WERI-Rb-1 (cell line): ENCODE measurements around the gene SULT2B1.
"Not testable (repeated sequence)": the region's sequence is repeated elsewhere in the genome, so short reads cannot be mapped to it uniquely, and the experiment has no call there.

ENCODE experiments used
- DNase-seq: peaks from one replicate; pipeline ENCODE4 v3.0.0-alpha.2; 2020
- H3K27ac ChIP-seq: fragments of 250-450 bp; sonication (Bioruptor Pico); 2 replicates; pipeline ENCODE4 v1.5.1; 2020; ENCODE audit warnings: mild to moderate bottlenecking, moderate library complexity
- H3K27me3 ChIP-seq: fragments of 250-450 bp; sonication (Bioruptor Pico); 2 replicates; pipeline ENCODE4 v1.5.1; 2021; ENCODE audit warnings: mild to moderate bottlenecking, low read depth, moderate library complexity; ENCODE audit not compliant: insufficient read depth, severe bottlenecking
- H3K36me3 ChIP-seq: fragments of 250-450 bp; sonication (Bioruptor Pico); 2 replicates; pipeline ENCODE4 v1.5.1; 2020; ENCODE audit warnings: mild to moderate bottlenecking, moderate library complexity
- H3K4me3 ChIP-seq: 2 replicates; pipeline ENCODE4 v1.5.1; 2011; ENCODE audit warnings: low read depth, mild to moderate bottlenecking, control low read depth, low read length
- H3K9me3 ChIP-seq: fragments of 250-450 bp; sonication (Bioruptor Pico); 2 replicates; pipeline ENCODE4 v1.5.1; 2021; ENCODE audit warnings: mild to moderate bottlenecking, moderate library complexity; ENCODE audit not compliant: severe bottlenecking
- CTCF ChIP-seq: IDR thresholded peaks from 2 replicates; pipeline ENCODE4 v1.5.1; 2011; ENCODE audit warnings: low read depth, mild to moderate bottlenecking, control low read depth, inconsistent platforms, low read length

The SULT2B1 gene

GRCh38 chr19:48571378-48572162 lies 19.6 kb downstream of the SULT2B1 start:
- H3K9me3 ChIP-seq: no peaks in the 10 kb centered on the region
- no peaks in the 10 kb centered on the region for H3K27me3 ChIP-seq
- H3K36me3 ChIP-seq: no peaks in the 10 kb centered on the region
- DNase-seq: no peak
- H3K4me3 ChIP-seq: no peak overlapping the region
- TF ChIP-seq CTCF: no peak
- no peak overlapping the region for H3K27ac ChIP-seq

- no peak for DNase-seq
- H3K27ac ChIP-seq: no peak overlapping the region
These were observed 21.2 kb downstream of the SULT2B1 start for GRCh38 chr19:48573163-48573505.

GRCh38 chr19:48575931-48576622 lies 24.1 kb downstream of the SULT2B1 start:
- no peak for TF ChIP-seq CTCF
- no peaks in the 10 kb centered on the region for H3K27me3 ChIP-seq
- H3K27ac ChIP-seq: no peak overlapping the region
- H3K4me3 ChIP-seq: no peak overlapping the region
- DNase-seq: no peak
- H3K9me3 ChIP-seq: no peaks in the 10 kb centered on the region
- no peaks in the 10 kb centered on the region for H3K36me3 ChIP-seq

More at GRCh38 chr19:48573163-48573505, 21.2 kb downstream of the SULT2B1 start:
- Histone ChIP-seq H3K27me3 (no peaks in the 10 kb centered on the region), H3K36me3 (no peaks in the 10 kb centered on the region), H3K4me3 (no peak overlapping the region), H3K9me3 (no peaks in the 10 kb centered on the region)
- no peak for TF ChIP-seq CTCF

- H3K36me3 ChIP-seq, H3K27ac ChIP-seq, DNase-seq, H3K9me3 ChIP-seq, H3K4me3 ChIP-seq, H3K27me3 ChIP-seq: not testable (repeated sequence)
These were observed 25.9 kb downstream of the SULT2B1 start for GRCh38 chr19:48577908-48578307.

GRCh38 chr19:48578891-48579290 lies 26.9 kb downstream of the SULT2B1 start:
- Histone ChIP-seq H3K9me3 (no peaks in the 10 kb centered on the region), H3K27ac (no peak overlapping the region), H3K27me3 (no peaks in the 10 kb centered on the region), H3K4me3 (no peak overlapping the region), H3K36me3 (no peaks in the 10 kb centered on the region)
- DNase-seq: no peak
- TF ChIP-seq CTCF: no peak

- H3K36me3 ChIP-seq: no peaks in the 10 kb centered on the region
- H3K4me3 ChIP-seq: no peak overlapping the region
- TF ChIP-seq CTCF: no peak
- no peak overlapping the region for H3K27ac ChIP-seq
- no peak for DNase-seq
- H3K27me3 ChIP-seq: no peaks in the 10 kb centered on the region
- no peaks in the 10 kb centered on the region for H3K9me3 ChIP-seq
These were observed 30.2 kb downstream of the SULT2B1 start for GRCh38 chr19:48582168-48582567.
